ENCODE data around the gene GPRC5B.

Gene GPRC5B

DNA sequence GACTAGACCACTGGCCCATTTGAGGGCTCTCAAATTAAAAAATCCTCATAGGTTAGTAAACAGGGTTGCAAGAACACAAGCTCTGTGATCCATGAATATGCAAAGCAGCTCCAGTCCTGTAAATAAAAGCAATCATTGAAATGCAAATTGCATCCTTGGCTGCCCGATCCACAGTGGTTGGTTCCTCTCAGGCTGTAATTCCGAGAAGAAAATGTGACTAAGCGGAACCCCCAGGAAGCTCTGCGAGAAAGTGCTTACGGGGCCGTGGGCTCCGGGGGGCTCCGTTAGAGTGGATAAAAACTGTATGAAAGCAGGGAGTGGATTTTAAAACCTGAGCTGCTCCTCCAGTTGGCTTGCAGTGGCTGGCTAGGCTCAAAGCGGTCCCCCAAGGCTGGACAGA, 2.5 kb downstream of the GPRC5B start:
- Histone ChIP-seq H3K36me3 (ENCODE audit: control insufficient read depth, insufficient read depth, low read length) (no peaks in the 10 kb centered on the region), H3K27me3 (replicated peaks; ENCODE audit: control insufficient read depth, insufficient read depth, low read length) (no peaks in the 10 kb centered on the region; the same call in none of the 2 replicates), H3K4me3 (replicated peaks; ENCODE audit: low read depth, low read length) (no peak overlapping the region)
- no peak for DNase-seq (ENCODE audit: extremely low read depth, insufficient read length)
- TF ChIP-seq, protein P1, sequence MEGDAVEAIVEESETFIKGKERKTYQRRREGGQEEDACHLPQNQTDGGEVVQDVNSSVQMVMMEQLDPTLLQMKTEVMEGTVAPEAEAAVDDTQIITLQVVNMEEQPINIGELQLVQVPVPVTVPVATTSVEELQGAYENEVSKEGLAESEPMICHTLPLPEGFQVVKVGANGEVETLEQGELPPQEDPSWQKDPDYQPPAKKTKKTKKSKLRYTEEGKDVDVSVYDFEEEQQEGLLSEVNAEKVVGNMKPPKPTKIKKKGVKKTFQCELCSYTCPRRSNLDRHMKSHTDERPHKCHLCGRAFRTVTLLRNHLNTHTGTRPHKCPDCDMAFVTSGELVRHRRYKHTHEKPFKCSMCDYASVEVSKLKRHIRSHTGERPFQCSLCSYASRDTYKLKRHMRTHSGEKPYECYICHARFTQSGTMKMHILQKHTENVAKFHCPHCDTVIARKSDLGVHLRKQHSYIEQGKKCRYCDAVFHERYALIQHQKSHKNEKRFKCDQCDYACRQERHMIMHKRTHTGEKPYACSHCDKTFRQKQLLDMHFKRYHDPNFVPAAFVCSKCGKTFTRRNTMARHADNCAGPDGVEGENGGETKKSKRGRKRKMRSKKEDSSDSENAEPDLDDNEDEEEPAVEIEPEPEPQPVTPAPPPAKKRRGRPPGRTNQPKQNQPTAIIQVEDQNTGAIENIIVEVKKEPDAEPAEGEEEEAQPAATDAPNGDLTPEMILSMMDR (IDR thresholded peaks at IDR 0.05; ENCODE audit: insufficient read depth, low read length, poor library complexity, severe bottlenecking) = no peak

DNA sequence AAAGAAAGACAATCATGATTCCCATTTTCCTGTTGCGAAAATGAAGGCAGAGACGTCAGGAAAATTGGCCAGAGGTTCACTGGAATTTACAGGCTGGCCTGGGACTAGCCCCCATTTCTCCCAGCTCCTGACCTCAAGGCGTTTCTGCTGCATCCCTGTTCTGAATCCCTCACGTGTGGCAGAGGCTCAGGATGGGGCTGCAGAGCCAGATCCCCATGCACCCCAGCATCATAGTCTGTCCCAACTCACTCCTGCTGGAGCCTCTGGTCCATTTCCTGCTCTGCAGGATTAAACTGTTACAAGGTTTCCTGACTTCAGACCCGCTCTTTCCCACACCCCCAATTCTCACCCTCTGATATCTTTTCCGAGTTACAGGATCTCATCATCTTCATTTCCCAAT, 2.9 kb downstream of the GPRC5B start:
- TF ChIP-seq, protein P1 (IDR thresholded peaks at IDR 0.05; ENCODE audit: insufficient read depth, low read length, poor library complexity, severe bottlenecking) = no peak
- Histone ChIP-seq H3K36me3 (ENCODE audit: control insufficient read depth, insufficient read depth, low read length) (no peaks in the 10 kb centered on the region), H3K4me3 (replicated peaks; ENCODE audit: low read depth, low read length) (no peak overlapping the region), H3K27me3 (replicated peaks; ENCODE audit: control insufficient read depth, insufficient read depth, low read length) (no peaks in the 10 kb centered on the region; the same call in none of the 2 replicates)
- DNase-seq (ENCODE audit: extremely low read depth, insufficient read length) = no peak

DNA sequence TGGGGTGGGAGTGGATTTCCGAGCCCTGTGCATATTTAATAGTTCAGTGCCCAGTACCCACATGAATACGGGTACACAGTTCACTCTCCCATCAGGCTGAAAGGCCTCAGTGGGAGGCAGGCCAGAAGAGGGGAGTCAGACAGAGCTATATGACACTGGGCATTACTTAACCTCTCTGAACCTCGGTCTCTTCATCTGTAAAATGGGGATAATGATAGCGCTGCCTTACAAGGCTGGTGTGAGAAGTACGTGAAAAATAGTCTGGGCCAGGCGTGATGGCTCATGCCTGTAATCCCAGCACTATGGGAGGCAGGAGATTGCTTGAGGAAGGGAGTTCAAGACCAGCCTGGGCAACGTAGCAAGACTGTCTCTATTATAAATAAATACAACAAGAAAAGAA, 3.6 kb downstream of the GPRC5B start:
- no peak for DNase-seq (ENCODE audit: extremely low read depth, insufficient read length)
- no peaks in the 10 kb centered on the region for H3K36me3 ChIP-seq (ENCODE audit: control insufficient read depth, insufficient read depth, low read length)
- no peaks in the 10 kb centered on the region; the same call in none of the 2 replicates for H3K27me3 ChIP-seq (replicated peaks; ENCODE audit: control insufficient read depth, insufficient read depth, low read length)
- TF ChIP-seq, protein P1 (IDR thresholded peaks at IDR 0.05; ENCODE audit: insufficient read depth, low read length, poor library complexity, severe bottlenecking) = no peak
- H3K4me3 ChIP-seq (replicated peaks; ENCODE audit: low read depth, low read length) = no peak overlapping the region

DNA sequence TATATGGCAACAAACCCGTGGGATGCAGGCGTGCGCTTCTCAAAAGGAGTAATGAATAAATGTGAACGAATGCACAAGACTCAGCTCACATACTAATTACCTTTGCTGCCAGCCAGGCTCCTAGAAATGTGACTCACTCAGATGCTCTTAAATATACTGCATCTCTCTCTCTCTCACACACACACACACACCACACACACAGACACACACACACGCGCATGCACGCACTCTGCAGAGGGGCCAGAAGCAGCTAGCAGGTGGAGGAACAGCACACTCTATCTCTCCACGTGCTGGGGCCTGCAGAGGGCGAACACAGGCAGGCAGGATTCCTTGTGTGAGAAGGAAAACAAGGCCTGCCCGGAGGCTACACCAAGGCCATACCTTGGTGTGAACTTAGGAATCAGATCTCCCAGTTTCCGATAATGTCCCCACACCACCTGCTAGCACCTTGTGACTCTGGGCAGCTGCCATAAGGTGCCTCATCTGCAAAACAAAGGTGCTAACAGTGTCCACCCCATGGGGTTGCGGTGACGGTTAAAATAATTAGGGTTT, 5.3 kb downstream of the GPRC5B start:
- no peak for DNase-seq (ENCODE audit: extremely low read depth, insufficient read length)
- H3K4me3 ChIP-seq (replicated peaks; ENCODE audit: low read depth, low read length) = no peak overlapping the region

DNA sequence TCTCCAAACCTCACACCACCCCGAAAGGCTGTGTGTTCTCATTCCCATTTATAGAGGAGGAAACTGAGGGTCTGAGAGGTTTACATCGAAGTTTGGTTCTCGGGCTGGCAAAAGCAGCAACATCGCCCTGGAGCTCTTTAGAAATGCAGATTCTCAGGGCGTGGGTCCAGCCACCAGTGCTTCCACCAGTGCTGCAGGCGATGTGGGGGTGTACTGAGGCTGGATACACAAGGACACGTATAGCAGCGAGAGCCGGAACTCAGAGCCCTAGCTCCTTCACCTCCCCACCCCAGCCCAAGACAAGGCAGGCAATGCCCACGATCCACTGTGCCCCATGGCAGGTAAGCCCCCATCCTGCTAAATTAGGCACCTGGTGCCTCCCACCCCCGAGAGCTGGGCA, 5.9 kb downstream of the GPRC5B start:
- TF ChIP-seq, protein P1 (IDR thresholded peaks at IDR 0.05; ENCODE audit: insufficient read depth, low read length, poor library complexity, severe bottlenecking) = no peak
- Histone ChIP-seq H3K36me3 (ENCODE audit: control insufficient read depth, insufficient read depth, low read length) (no peaks in the 10 kb centered on the region), H3K27me3 (replicated peaks; ENCODE audit: control insufficient read depth, insufficient read depth, low read length) (no peaks in the 10 kb centered on the region; the same call in none of the 2 replicates), H3K4me3 (replicated peaks; ENCODE audit: low read depth, low read length) (no peak overlapping the region)
- no peak for DNase-seq (ENCODE audit: extremely low read depth, insufficient read length)

More for the DNA sequence above, 5.3 kb downstream of the GPRC5B start:
- Histone ChIP-seq H3K27me3 (replicated peaks; ENCODE audit: control insufficient read depth, insufficient read depth, low read length) (no peaks in the 10 kb centered on the region; the same call in none of the 2 replicates), H3K36me3 (ENCODE audit: control insufficient read depth, insufficient read depth, low read length) (no peaks in the 10 kb centered on the region)
- TF ChIP-seq, protein P1 (IDR thresholded peaks at IDR 0.05; ENCODE audit: insufficient read depth, low read length, poor library complexity, severe bottlenecking) = no peak

All from GM06990 (cell line).